Upper lobe of right lung (tissue), 1 donor: Measurements from ENCODE around the gene MIGA2. TPM values are rescaled to one million over a fixed set of nuclear protein-coding genes. Genes with fewer than 3 reads are reported as not detected.
"Not testable (repeated sequence)": the region's sequence is repeated elsewhere in the genome, so short reads cannot be mapped to it uniquely, and the experiment has no call there.

Experiments used
- ATAC-seq: fragments of 200-7000 bp; cut with Tn5 transposase; one replicate; pipeline ENCODE4 v1.9.1; 2020; ENCODE audit warnings: mild to moderate bottlenecking, moderate library complexity
- DNase-seq: peaks from one replicate; pipeline ENCODE4 v3.0.0-alpha.2; 2020
- H3K27ac ChIP-seq: fragments of 200-600 bp; one replicate; pipeline ENCODE4 v1.8.0; 2022
- H3K27me3 ChIP-seq: fragments of 200-600 bp; one replicate; pipeline ENCODE4 v1.8.0; 2022; ENCODE audit warnings: mild to moderate bottlenecking
- H3K36me3 ChIP-seq: fragments of 200-600 bp; one replicate; pipeline ENCODE4 v1.8.0; 2022
- H3K4me1 ChIP-seq: fragments of 200-600 bp; one replicate; pipeline ENCODE4 v1.8.0; 2022
- H3K4me3 ChIP-seq: fragments of 200-600 bp; one replicate; pipeline ENCODE4 v1.8.0; 2022; ENCODE audit warnings: mild to moderate bottlenecking
- H3K9me3 ChIP-seq: fragments of 200-600 bp; one replicate; pipeline ENCODE4 v1.8.0; 2022
- CTCF ChIP-seq: fragments of 200-600 bp; IDR thresholded peaks from one replicate; pipeline ENCODE4 v1.8.0; 2022; ENCODE audit warnings: antibody characterized with exemption
- intact Hi-C: fragments of 100-400 bp; cut with DNase I; formaldehyde crosslinking; loops from one replicate; pipeline ENCODE4 v1.11.0; 2022
- total RNA-seq: library from RNA; stranded (reverse); fragmentation: NEBNext Ultra II Directional; extraction: Animal tissue kit (Norgen Biotek cat#: 25700); gene quantifications from one replicate; pipeline ENCODE4 v1.2.1, GENCODE V29; 2021
- donor health status: DM: no; HTN: yes; CAD: no; lungs with severe emphysema.

Gene MIGA2
- total RNA-seq, 1 donor from 2014 or later, result 20.7 TPM

- Histone ChIP-seq H3K36me3 (no peaks in the 10 kb centered on the region), H3K4me1 (peaks cover 17% of the 10 kb centered on the region), H3K27ac (peak overlapping the region; percentile 94), H3K4me3 (peak overlapping the region; percentile 89), H3K9me3 (no peaks in the 10 kb centered on the region), H3K27me3 (no peaks in the 10 kb centered on the region)
- DNase-seq, result peak; percentile 77
- peak; percentile 8 for ATAC-seq
- intact Hi-C loops, result no loop called here
- no peak for TF ChIP-seq CTCF
Measured at GRCh38 chr9:129111528-129112151, 75.2 kb downstream of the MIGA2 start.

GRCh38 chr9:129112526-129112925, 76.1 kb downstream of the MIGA2 start:
- H3K36me3 ChIP-seq, H3K27ac ChIP-seq, DNase-seq, ATAC-seq, H3K27me3 ChIP-seq, H3K9me3 ChIP-seq, intact Hi-C loops: not testable (repeated sequence)
- peaks cover 17% of the 10 kb centered on the region for H3K4me1 ChIP-seq
- H3K4me3 ChIP-seq, result peak overlapping the region; percentile 89

- H3K4me1 ChIP-seq, result peaks cover 17% of the 10 kb centered on the region
- no peak for TF ChIP-seq CTCF
- no peak for ATAC-seq
- H3K36me3 ChIP-seq, result no peaks in the 10 kb centered on the region
- H3K27me3 ChIP-seq, result no peaks in the 10 kb centered on the region
- H3K9me3 ChIP-seq, result no peaks in the 10 kb centered on the region
- DNase-seq, result no peak
- H3K27ac ChIP-seq, result no peak overlapping the region
- intact Hi-C loops, result no loop called here
- no peak overlapping the region for H3K4me3 ChIP-seq
Measured at GRCh38 chr9:129113645-129114304, 77.3 kb downstream of the MIGA2 start.

- H3K27me3 ChIP-seq, result no peaks in the 10 kb centered on the region
- no peak for DNase-seq
- H3K27ac ChIP-seq, result no peak overlapping the region
- H3K9me3 ChIP-seq, result no peaks in the 10 kb centered on the region
- no peak overlapping the region for H3K4me3 ChIP-seq
- intact Hi-C loops, result no loop called here
- no peak for TF ChIP-seq CTCF
- ATAC-seq, result no peak
- peaks cover 31% of the 10 kb centered on the region for H3K36me3 ChIP-seq
- peaks cover 7% of the 10 kb centered on the region for H3K4me1 ChIP-seq
Measured at GRCh38 chr9:129118799-129119198, 82.4 kb downstream of the MIGA2 start.

- no peak for DNase-seq
- Histone ChIP-seq H3K9me3 (no peaks in the 10 kb centered on the region), H3K27me3 (no peaks in the 10 kb centered on the region), H3K4me1 (peaks cover 7% of the 10 kb centered on the region), H3K36me3 (peaks cover 43% of the 10 kb centered on the region), H3K4me3 (no peak overlapping the region), H3K27ac (no peak overlapping the region)
- intact Hi-C loops, result no loop called here
- no peak for TF ChIP-seq CTCF
- no peak for ATAC-seq
Measured at GRCh38 chr9:129121483-129121882, 85.1 kb downstream of the MIGA2 start.

Other genes with a start within 250 kb of the MIGA2 start
- gene TBC1D13, start 249.4 kb upstream of the MIGA2 start, total RNA-seq, result 27.1 TPM
- gene ENDOG, start 218.1 kb upstream of the MIGA2 start, total RNA-seq, result 18.6 TPM
- 45.8 TPM for gene SPOUT1, start 206.8 kb upstream of the MIGA2 start, total RNA-seq
- 6.6 TPM for gene KYAT1, start 154.7 kb upstream of the MIGA2 start, total RNA-seq
- 68.1 TPM for gene LRRC8A, start 154.5 kb upstream of the MIGA2 start, total RNA-seq
- 46.5 TPM for gene PHYHD1, start 115.6 kb upstream of the MIGA2 start, total RNA-seq
- gene DOLK, start 89.0 kb upstream of the MIGA2 start, total RNA-seq, result 15.5 TPM
- gene NUP188, start 88.9 kb upstream of the MIGA2 start, total RNA-seq, result 49.6 TPM
- gene SH3GLB2, start 8.3 kb upstream of the MIGA2 start, total RNA-seq, result 88.4 TPM
- 13.2 TPM for gene DOLPP1, start 44.5 kb downstream of the MIGA2 start, total RNA-seq
- 22.8 TPM for gene CRAT, start 74.2 kb downstream of the MIGA2 start, total RNA-seq
- gene PTPA, start 74.8 kb downstream of the MIGA2 start, total RNA-seq, result 115 TPM
- 9.6 TPM for gene IER5L, start 141.6 kb downstream of the MIGA2 start, total RNA-seq